Type B pancreatic cell (in vitro differentiated cells): ENCODE data around the gene TMEM87B. TPM values are rescaled to one million over a fixed set of nuclear protein-coding genes. Genes with fewer than 3 reads are reported as not detected.

Experiments used
- DNase-seq: peaks from one replicate; pipeline ENCODE4 v3.0.0; 2021; ENCODE audit warnings: mixed read lengths; ENCODE audit not compliant: unreplicated experiment; ENCODE audit errors: extremely low spot score
- H3K27ac Mint-ChIP-seq: 2 replicates; pipeline ENCODE4 v1.8.0; 2021; ENCODE audit warnings: mild to moderate bottlenecking, mixed read lengths
- H3K27me3 Mint-ChIP-seq: 2 replicates; pipeline ENCODE4 v1.8.0; 2021; ENCODE audit warnings: mixed read lengths
- H3K36me3 Mint-ChIP-seq: 2 replicates; pipeline ENCODE4 v1.8.0; 2021; ENCODE audit warnings: mixed read lengths
- H3K4me1 Mint-ChIP-seq: one replicate; pipeline ENCODE4 v1.8.0; 2021; ENCODE audit warnings: mixed read lengths; ENCODE audit not compliant: unreplicated experiment
- H3K4me3 Mint-ChIP-seq: 2 replicates; pipeline ENCODE4 v1.8.0; 2021; ENCODE audit warnings: mild to moderate bottlenecking, mixed read lengths
- H3K9me3 Mint-ChIP-seq: 2 replicates; pipeline ENCODE4 v1.8.0; 2021; ENCODE audit warnings: mixed read lengths
- total RNA-seq: library from RNA; stranded (reverse); gene quantifications from 2 replicates; pipeline ENCODE4 v1.2.1, GENCODE V29; 2021; ENCODE audit warnings: low replicate concordance
- TF ChIP-seq, protein P1 (sequence below): fragments of 200-600 bp; sonication (generic); conservative IDR thresholded peaks from 2 replicates; pipeline ENCODE4 v1.5.0; 2021; ENCODE audit warnings: antibody characterized with exemption, mild to moderate bottlenecking

TMEM87B gene
- total RNA-seq, 1 donor from 2014 or later: 15.5 TPM

DNA sequence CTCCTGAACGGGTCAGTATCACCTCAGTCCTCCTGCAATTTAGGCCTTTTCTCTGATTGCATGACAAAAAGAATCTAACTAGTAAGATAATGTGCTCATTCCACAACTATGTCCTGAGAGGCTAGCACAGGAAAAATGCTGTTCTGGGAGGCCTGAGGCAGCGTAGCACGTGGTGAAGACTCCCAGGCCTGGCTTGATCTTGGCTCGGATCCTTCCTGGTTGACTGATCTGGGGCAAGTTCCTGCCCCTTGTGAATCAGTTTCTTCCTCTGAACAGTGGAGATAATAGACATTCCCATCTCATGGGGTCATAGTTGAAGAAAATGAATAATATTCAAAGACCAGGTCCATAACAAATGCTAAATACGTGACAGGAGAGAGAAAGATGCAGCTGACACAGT is 95.4 kb downstream of the TMEM87B start:
- no peak overlapping the region for H3K4me3 Mint-ChIP-seq
- H3K9me3 Mint-ChIP-seq: no peaks in the 10 kb centered on the region
- H3K36me3 Mint-ChIP-seq: no peaks in the 10 kb centered on the region
- no peaks in the 10 kb centered on the region for H3K27me3 Mint-ChIP-seq
- peaks cover 12% of the 10 kb centered on the region for H3K4me1 Mint-ChIP-seq
- peak overlapping the region; percentile 60 for H3K27ac Mint-ChIP-seq
- TF ChIP-seq, protein P1, sequence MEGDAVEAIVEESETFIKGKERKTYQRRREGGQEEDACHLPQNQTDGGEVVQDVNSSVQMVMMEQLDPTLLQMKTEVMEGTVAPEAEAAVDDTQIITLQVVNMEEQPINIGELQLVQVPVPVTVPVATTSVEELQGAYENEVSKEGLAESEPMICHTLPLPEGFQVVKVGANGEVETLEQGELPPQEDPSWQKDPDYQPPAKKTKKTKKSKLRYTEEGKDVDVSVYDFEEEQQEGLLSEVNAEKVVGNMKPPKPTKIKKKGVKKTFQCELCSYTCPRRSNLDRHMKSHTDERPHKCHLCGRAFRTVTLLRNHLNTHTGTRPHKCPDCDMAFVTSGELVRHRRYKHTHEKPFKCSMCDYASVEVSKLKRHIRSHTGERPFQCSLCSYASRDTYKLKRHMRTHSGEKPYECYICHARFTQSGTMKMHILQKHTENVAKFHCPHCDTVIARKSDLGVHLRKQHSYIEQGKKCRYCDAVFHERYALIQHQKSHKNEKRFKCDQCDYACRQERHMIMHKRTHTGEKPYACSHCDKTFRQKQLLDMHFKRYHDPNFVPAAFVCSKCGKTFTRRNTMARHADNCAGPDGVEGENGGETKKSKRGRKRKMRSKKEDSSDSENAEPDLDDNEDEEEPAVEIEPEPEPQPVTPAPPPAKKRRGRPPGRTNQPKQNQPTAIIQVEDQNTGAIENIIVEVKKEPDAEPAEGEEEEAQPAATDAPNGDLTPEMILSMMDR: no peak
- peak; percentile 22 for DNase-seq

DNA sequence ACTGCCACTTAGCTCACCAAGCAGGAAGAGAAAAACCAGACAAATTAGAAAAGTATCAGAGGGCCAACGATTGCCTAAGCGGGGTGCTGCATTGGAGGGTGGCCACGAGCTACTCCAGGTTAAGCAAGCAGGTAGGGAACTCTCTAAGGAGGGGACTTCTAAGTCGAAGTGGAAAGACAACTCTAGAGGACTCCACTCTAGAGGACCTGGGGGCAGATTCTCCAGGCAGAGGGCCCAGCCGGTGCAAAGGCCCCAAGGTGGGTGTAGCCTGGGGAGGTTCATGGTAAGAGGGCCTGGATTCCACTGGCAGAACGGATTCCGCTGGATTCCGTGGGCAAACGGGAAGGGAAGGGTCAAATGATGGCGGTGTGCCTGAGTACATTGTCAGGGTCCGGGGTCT is 95.8 kb downstream of the TMEM87B start:
- DNase-seq: peak; percentile 40
- H3K36me3 Mint-ChIP-seq: no peaks in the 10 kb centered on the region

DNA sequence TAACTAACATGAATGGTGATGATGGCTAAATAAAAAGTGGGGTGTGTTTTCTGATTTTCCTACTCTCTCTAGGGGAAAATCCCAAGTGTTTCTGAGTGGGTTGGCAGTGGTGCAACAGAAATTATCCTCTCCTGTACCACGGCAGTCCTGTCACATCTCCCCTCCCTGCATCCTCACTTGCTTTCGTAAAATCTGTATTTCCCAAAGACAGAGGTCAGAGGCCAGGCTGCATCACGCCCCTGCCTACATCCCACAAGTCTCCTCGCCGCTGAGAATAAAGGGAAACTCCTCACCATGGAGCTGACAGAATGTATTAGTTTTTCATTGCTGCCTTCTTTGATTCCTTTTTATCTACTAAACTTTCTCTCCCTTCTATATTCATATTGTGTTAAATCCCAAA is 96.2 kb downstream of the TMEM87B start:
- Mint-ChIP-seq H3K9me3 (no peaks in the 10 kb centered on the region), H3K36me3 (no peaks in the 10 kb centered on the region), H3K4me1 (peaks cover 16% of the 10 kb centered on the region), H3K4me3 (no peak overlapping the region), H3K27ac (no peak overlapping the region), H3K27me3 (no peaks in the 10 kb centered on the region)
- peak; percentile 24 for DNase-seq
- TF ChIP-seq, protein P1: no peak

More for the DNA sequence above, 95.8 kb downstream of the TMEM87B start:
- H3K4me1 Mint-ChIP-seq: peaks cover 12% of the 10 kb centered on the region
- TF ChIP-seq, protein P1: no peak
- no peak overlapping the region for H3K4me3 Mint-ChIP-seq
- H3K27me3 Mint-ChIP-seq: no peaks in the 10 kb centered on the region
- H3K9me3 Mint-ChIP-seq: no peaks in the 10 kb centered on the region
- peak overlapping the region; percentile 60 for H3K27ac Mint-ChIP-seq

DNA sequence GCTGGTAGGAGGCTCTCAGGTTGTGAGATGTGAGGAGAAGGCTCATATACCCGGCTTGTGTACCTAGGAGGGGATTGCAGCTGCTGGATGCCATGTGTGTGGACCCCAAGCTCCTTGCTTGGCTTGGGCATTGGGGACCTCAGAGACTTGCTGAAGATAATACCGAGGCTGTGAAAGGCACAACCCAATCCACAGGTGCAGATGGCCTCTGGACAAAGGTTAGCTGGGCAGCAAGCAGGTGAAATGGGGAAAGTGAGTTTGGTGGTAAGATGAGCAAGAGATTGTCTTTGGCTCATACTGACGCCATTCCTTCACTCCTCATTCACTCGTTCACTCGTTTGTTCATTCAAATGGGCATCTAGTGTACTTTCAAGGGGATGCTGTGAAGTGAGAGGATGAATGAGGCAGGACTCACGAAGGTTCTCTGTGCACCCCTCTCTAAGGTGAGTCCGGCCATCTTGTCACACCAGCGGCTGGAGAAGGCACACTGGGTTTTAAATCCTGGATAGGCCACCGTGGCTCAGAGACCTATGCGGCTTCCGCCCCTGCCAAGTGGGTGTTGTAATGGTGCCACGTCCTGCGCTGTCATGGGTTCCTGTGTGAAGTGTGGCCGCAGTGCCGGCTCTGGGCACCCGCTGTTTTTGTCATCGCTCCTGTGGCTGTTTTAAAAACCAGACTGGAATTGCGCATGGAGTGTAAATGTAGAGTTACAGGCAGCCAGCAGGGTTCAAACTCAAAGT is 96.8 kb downstream of the TMEM87B start:
- DNase-seq: peak; percentile 34
- peaks cover 20% of the 10 kb centered on the region for H3K4me1 Mint-ChIP-seq
- no peak overlapping the region for H3K4me3 Mint-ChIP-seq
- H3K9me3 Mint-ChIP-seq: no peaks in the 10 kb centered on the region
- TF ChIP-seq, protein P1: no peak
- H3K27me3 Mint-ChIP-seq: no peaks in the 10 kb centered on the region
- H3K36me3 Mint-ChIP-seq: no peaks in the 10 kb centered on the region
- no peak overlapping the region for H3K27ac Mint-ChIP-seq

DNA sequence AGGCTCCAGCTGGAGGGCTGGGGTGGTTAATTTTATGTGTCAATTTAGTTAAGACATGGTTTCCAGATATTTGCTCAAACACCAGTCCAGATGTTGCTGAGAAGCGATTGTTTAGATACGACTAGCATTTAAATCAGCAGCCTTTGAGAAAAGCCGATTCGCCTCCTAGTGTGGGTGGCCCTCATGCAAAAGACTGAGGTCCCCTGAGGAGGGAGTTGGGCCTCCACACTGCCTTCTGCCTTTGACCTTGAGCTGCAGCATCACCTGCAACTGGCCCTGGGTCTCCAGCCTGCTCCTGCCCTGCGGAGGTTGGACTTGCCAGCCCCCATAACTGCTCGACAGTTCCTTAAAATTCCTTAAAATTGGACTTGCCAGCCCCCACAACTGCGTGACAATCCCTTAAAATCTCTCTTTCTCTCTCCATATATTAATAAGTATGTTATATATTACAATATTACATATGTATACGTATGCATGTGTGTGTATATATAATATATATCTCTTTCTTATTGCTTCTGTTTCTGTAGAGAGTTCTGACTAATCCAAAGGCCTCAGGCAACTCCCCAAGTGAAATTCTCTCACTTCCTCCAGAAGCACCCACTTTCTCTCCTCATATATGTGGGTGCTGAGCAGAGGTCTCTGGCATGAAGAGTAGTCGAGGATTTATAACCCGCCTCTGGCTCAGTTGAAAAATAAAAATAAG is 97.6 kb downstream of the TMEM87B start:
- peaks cover 20% of the 10 kb centered on the region for H3K4me1 Mint-ChIP-seq
- H3K36me3 Mint-ChIP-seq: no peaks in the 10 kb centered on the region
- peak; percentile 32 for DNase-seq
- no peaks in the 10 kb centered on the region for H3K27me3 Mint-ChIP-seq
- no peaks in the 10 kb centered on the region for H3K9me3 Mint-ChIP-seq
- TF ChIP-seq, protein P1: no peak
- H3K4me3 Mint-ChIP-seq: no peak overlapping the region
- H3K27ac Mint-ChIP-seq: no peak overlapping the region
